ENCODE results near the gene RNF212.
A peak's percentile ranks its signal among the peaks of the same experiment; 100 is the strongest.

RNF212 gene

GRCh38 chr4:1090465-1091440, 22.6 kb downstream of the RNF212 start:
- no peak for DNase-seq

GRCh38 chr4:1090036-1090435, 23.3 kb downstream of the RNF212 start:
- no peak for DNase-seq

GRCh38 chr4:1087371-1087770, 26.0 kb downstream of the RNF212 start:
- no peak for DNase-seq

GRCh38 chr4:1086011-1086410, 27.4 kb downstream of the RNF212 start:
- no peak for DNase-seq

GRCh38 chr4:1085404-1085799, 28.0 kb downstream of the RNF212 start:
- DNase-seq: no peak

GRCh38 chr4:1084796-1085403, 28.5 kb downstream of the RNF212 start:
- DNase-seq: no peak

- no peak for DNase-seq
Measured at GRCh38 chr4:1084394-1084793, 29.0 kb downstream of the RNF212 start.

GRCh38 chr4:1082215-1083182, 30.9 kb downstream of the RNF212 start:
- peak; percentile 52 for DNase-seq

- DNase-seq: no peak
Measured at GRCh38 chr4:1081689-1082040, 31.7 kb downstream of the RNF212 start.

GRCh38 chr4:1080961-1081688, 32.2 kb downstream of the RNF212 start:
- DNase-seq: no peak

GRCh38 chr4:1080432-1080831, 32.9 kb downstream of the RNF212 start:
- no peak for DNase-seq

GRCh38 chr4:1079711-1080265, 33.6 kb downstream of the RNF212 start:
- no peak for DNase-seq

- no peak for DNase-seq
Measured at GRCh38 chr4:1078490-1078889, 34.9 kb downstream of the RNF212 start.

GRCh38 chr4:1077711-1078477, 35.5 kb downstream of the RNF212 start:
- DNase-seq: no peak

- DNase-seq: no peak
Measured at GRCh38 chr4:1075809-1076699, 37.3 kb downstream of the RNF212 start.

- no peak for DNase-seq
Measured at GRCh38 chr4:1075225-1075624, 38.1 kb downstream of the RNF212 start.

- no peak for DNase-seq
Measured at GRCh38 chr4:1074077-1074476, 39.3 kb downstream of the RNF212 start.

- DNase-seq: no peak
Measured at GRCh38 chr4:1072830-1073446, 40.4 kb downstream of the RNF212 start.

- no peak for DNase-seq
Measured at GRCh38 chr4:1069394-1069793, 44.0 kb downstream of the RNF212 start.

- no peak for DNase-seq
Measured at GRCh38 chr4:1065732-1066131, 47.6 kb downstream of the RNF212 start.
